SK-N-SH (cell line): Measurements from ENCODE around the gene ADGRA1. TPM values are rescaled to one million over a fixed set of nuclear protein-coding genes. Genes with fewer than 3 reads are reported as not detected.

Source experiments
- CTCF ChIA-PET: fragments of 300-600, 350-600 bp; formaldehyde crosslinking; extraction: SDS; loops from one replicate; lab custom pipeline; 2021; lab: Yijun Ruan, JAX
- POLR2A ChIA-PET: fragments of 350-600 bp; sonication (Branson Sonifier 250); formaldehyde crosslinking; extraction: SDS; loops from one replicate; lab custom pipeline; 2020; ENCODE audit warnings: antibody characterized with exemption, inconsistent platforms; lab: Yijun Ruan, JAX
- DNase-seq: peaks from one replicate; pipeline ENCODE4 v3.0.0; 2012
- H2AFZ ChIP-seq: fragments of 200-600 bp; sonication (generic); 2 replicates; pipeline ENCODE4 v1.8.1; 2016; ENCODE audit warnings: antibody characterized with exemption, mild to moderate bottlenecking, low read depth
- H3F3A ChIP-seq: fragments of 200-600 bp; sonication (generic); replicated peaks from 2 replicates; pipeline ENCODE3; 2016; ENCODE audit warnings: antibody characterized with exemption, mild to moderate bottlenecking; ENCODE audit not compliant: insufficient read depth
- H3K27ac ChIP-seq, 2 experiments: fragments of 200-500 bp in 1 of 2; fragments of 200-600 bp in 1 of 2; sonication (Bioruptor generic) in 1 of 2; sonication (generic), shearing (Covaris generic) in 1 of 2; 2 replicates each; pipeline versions ENCODE4 v1.5.1 to v1.6.1; 2014 to 2016; ENCODE audit warnings: low read depth in 2 of 2, inconsistent platforms in 1 of 2, low read length in 1 of 2, mild to moderate bottlenecking in 1 of 2, mixed read lengths in 1 of 2
- H3K27me3 ChIP-seq: fragments of 200-600 bp; sonication (generic), shearing (Covaris generic); 2 replicates; pipeline ENCODE4 v1.6.1; 2016; ENCODE audit warnings: mixed run types; ENCODE audit not compliant: insufficient read depth
- H3K36me3 ChIP-seq, 2 experiments: fragments of 200-500 bp in 1 of 2; fragments of 200-600 bp in 1 of 2; sonication (Bioruptor generic) in 1 of 2; sonication (generic) in 1 of 2; replicated peaks in 1 of 2; 2 replicates each; pipeline versions ENCODE3 to v1.5.1; 2014 to 2016; ENCODE audit warnings: low read length in 1 of 2, mild to moderate bottlenecking in 1 of 2; ENCODE audit not compliant: insufficient read depth in 2 of 2, control insufficient read depth in 1 of 2
- H3K4me1 ChIP-seq, 2 experiments: fragments of 200-500 bp in 1 of 2; fragments of 200-600 bp in 1 of 2; sonication (Bioruptor generic) in 1 of 2; sonication (generic), shearing (Covaris generic) in 1 of 2; 2 replicates each; pipeline versions ENCODE4 v1.5.1 to v1.6.1; 2014 to 2016; ENCODE audit warnings: low read depth in 1 of 2, low read length in 1 of 2, mixed run types in 1 of 2; ENCODE audit not compliant: insufficient read depth in 2 of 2, control insufficient read depth in 1 of 2
- H3K4me2 ChIP-seq: fragments of 200-600 bp; sonication (generic), shearing (Covaris generic); 2 replicates; pipeline ENCODE4 v1.6.1; 2017; ENCODE audit warnings: mixed run types
- H3K4me3 ChIP-seq, 2 experiments: fragments of 200-500 bp in 1 of 2; fragments of 200-600 bp in 1 of 2; sonication (Bioruptor generic) in 1 of 2; sonication (generic), shearing (Covaris generic) in 1 of 2; 2 replicates each; pipeline versions ENCODE4 v1.5.1 to v1.8.1; 2014 to 2016; ENCODE audit warnings: low read depth in 2 of 2, inconsistent platforms in 1 of 2, low read length in 1 of 2, mild to moderate bottlenecking in 1 of 2, mixed read lengths in 1 of 2, moderate library complexity in 1 of 2
- H3K79me2 ChIP-seq: fragments of 200-600 bp; sonication (generic); 2 replicates; pipeline ENCODE4 v1.8.1; 2017; ENCODE audit warnings: mild to moderate bottlenecking; ENCODE audit not compliant: insufficient read depth
- H3K9ac ChIP-seq: fragments of 200-600 bp; sonication (generic); 2 replicates; pipeline ENCODE4 v1.6.1; 2017; ENCODE audit warnings: mixed run types
- H3K9me2 ChIP-seq: fragments of 200-600 bp; sonication (generic); 2 replicates; pipeline ENCODE4 v1.6.1; 2017; ENCODE audit warnings: mixed run types
- H3K9me3 ChIP-seq: fragments of 200-600 bp; sonication (generic); 2 replicates; pipeline ENCODE4 v1.6.1; 2017; ENCODE audit warnings: mixed run types, mild to moderate bottlenecking, moderate library complexity
- H4K20me1 ChIP-seq: fragments of 200-600 bp; sonication (generic); 2 replicates; pipeline ENCODE4 v1.6.1; 2017; ENCODE audit warnings: mild to moderate bottlenecking, mixed run types; ENCODE audit not compliant: insufficient read depth
- CHD2 ChIP-seq: fragments of 150-350 bp; IDR thresholded peaks from 2 replicates; pipeline ENCODE4 v1.6.1; 2018; ENCODE audit warnings: low read length; ENCODE audit not compliant: partially characterized antibody
- CTCF ChIP-seq: fragments of 200-600 bp; sonication (generic); IDR thresholded peaks from 2 replicates; pipeline ENCODE4 v1.6.1; 2017; ENCODE audit warnings: antibody characterized with exemption, mild to moderate bottlenecking, moderate library complexity
- ELF1 ChIP-seq: IDR thresholded peaks from 2 replicates; pipeline ENCODE4 v1.4.0; 2012
- EZH2phosphoT487 ChIP-seq: fragments of 200-600 bp; sonication (generic); IDR thresholded peaks from 2 replicates; pipeline ENCODE4 v1.6.1; 2017; ENCODE audit warnings: low read depth, mixed run types, mild to moderate bottlenecking, antibody characterized with exemption, moderate library complexity, borderline replicate concordance
- GATA2 ChIP-seq: sonication (generic); formaldehyde crosslinking; IDR thresholded peaks from 2 replicates; pipeline ENCODE4 v1.5.0; 2020; ENCODE audit warnings: mild to moderate bottlenecking, missing genetic modification reagents
- IRF3 ChIP-seq: fragments of 150-350 bp; IDR thresholded peaks from 2 replicates; pipeline ENCODE4 v1.6.1; 2016; ENCODE audit warnings: mild to moderate bottlenecking, low read depth, low read length
- JUND ChIP-seq: IDR thresholded peaks from 2 replicates; pipeline ENCODE4 v1.4.0; 2012
- MEF2A ChIP-seq: IDR thresholded peaks from 2 replicates; pipeline ENCODE4 v1.4.0; 2012; ENCODE audit warnings: low read depth, borderline replicate concordance
- NFIC ChIP-seq: IDR thresholded peaks from 2 replicates; pipeline ENCODE4 v1.4.0; 2012; ENCODE audit warnings: borderline replicate concordance
- NRF1 ChIP-seq: IDR thresholded peaks from 2 replicates; pipeline ENCODE4 v1.6.1; 2012; ENCODE audit warnings: low read depth, mild to moderate bottlenecking, low read length
- PBX3 ChIP-seq: IDR thresholded peaks from 2 replicates; pipeline ENCODE4; 2012
- SIN3A ChIP-seq: IDR thresholded peaks from 2 replicates; pipeline ENCODE4 v1.6.1; 2012; ENCODE audit warnings: low read depth, mild to moderate bottlenecking, low read length, moderate library complexity, borderline replicate concordance
- TCF12 ChIP-seq: IDR thresholded peaks from 2 replicates; pipeline ENCODE4 v1.4.0; 2012
- ZBTB33 ChIP-seq: IDR thresholded peaks from 2 replicates; pipeline ENCODE4 v1.4.0; 2012; ENCODE audit warnings: low read depth, borderline replicate concordance
- WGBS: methylation state at CpG from one replicate; pipeline ENCODE4 v1.1.6; 2017; ENCODE audit warnings: low lambda C conversion rate; 5-methylcytosine and 5-hydroxymethylcytosine counted together
- polyA plus RNA-seq, 3 experiments: library from polyadenylated mRNA; depleted of rRNA; stranded (reverse); fragments of >200 nt; gene quantifications; 2 replicates each; pipeline ENCODE4 v1.2.3, GENCODE V29; 2012
- TF ChIP-seq, protein P1 (sequence below): IDR thresholded peaks from 2 replicates; pipeline ENCODE4 v1.4.0; 2012; ENCODE audit warnings: low read depth, borderline replicate concordance

ADGRA1 gene
- polyA plus RNA-seq, 1 of the 3 experiments (the other 2 are of a cell fraction), result not detected

DNA sequence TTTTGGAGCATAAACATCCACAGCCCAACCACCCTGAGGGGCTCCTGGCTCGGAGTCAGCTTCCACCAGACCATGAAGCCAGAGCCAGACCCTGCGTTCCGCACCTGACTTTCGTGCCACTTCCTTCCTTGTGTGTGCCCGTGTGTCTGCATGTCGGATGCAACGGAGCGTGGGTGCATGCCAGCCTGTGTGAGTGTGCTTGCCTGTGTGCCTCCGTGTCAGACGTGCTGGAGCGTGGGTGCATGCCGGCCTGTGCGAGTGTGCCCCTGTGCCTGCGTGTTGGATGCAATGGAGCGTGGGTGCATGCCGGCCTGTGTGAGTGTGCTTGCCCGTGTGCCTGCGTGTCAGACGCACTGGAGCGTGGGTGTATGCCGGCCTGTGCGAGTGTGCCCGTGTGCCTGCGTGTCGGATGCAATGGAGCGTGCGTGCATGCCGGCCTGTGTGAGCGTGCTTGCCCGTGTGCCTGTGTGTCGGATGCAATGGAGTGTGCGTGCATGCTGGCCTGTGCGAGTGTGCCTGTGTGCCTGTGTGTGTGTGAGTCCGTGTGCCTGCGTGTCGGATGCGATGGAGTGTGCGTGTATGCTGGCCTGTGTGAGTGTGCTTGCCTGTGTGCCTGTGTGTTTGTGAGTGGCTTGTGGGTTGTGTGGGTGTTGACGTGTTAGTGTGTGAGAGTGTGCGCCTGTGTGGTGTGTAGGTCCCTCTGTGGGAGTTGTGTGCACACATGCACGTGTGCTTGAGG, 44.2 kb downstream of the ADGRA1 start (continued):
- TF ChIP-seq IRF3 (no peak), MEF2A (no peak), ZBTB33 (no peak), ELF1 (no peak), SIN3A (no peak), NRF1 (no peak), PBX3 (no peak), JUND (no peak), CHD2 (no peak), EZH2phosphoT487 (no peak)

DNA sequence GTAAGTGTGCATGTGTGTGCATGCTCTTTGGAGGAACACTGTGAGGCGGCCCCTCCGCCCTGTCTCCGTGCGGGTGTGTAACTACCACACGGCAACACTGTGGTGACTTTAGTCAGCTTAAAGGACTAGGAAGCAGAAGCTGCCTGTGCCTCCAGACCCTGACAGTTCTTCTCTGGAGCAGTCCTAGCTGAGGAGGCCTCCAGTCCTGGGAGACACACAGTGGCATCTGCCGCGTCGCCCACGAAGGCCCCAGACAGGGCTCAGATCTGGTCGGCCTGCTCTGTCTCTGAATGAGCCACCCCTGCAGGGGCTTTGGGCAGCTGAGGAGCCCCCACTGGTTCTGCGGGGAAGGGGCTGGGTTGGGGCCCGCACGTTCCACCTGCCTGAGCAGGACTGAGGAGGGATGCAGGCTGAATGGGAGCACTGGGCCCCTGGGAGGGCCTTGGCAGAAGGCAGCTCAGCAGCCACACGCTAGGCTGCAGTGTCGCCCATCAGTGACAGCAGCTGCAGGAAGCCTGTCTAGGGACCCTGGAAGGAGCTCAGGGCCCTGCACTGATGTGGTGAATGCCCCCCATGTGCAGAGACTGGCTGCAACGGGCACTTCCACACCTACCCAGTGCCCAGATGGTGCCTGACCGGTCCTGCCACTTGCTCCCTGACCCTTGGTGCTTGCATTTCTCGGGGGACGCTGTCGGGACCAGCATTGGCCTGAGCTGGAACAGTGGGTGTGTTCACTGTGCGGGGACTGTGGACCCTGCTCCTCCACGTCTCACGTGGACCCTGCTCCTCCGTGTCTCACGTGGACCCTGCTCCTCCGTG, 45.0 kb downstream of the ADGRA1 start:
- Histone ChIP-seq H3K9ac (no peak overlapping the region), H3K4me1 (no peaks in the 10 kb centered on the region), H2AFZ (no peak overlapping the region), H3F3A (no peaks in the 10 kb centered on the region), H3K36me3 (no peaks in the 10 kb centered on the region), H3K79me2 (no peaks in the 10 kb centered on the region), H3K4me2 (no peak overlapping the region), H3K27ac (no peak overlapping the region), H3K27me3 (no peaks in the 10 kb centered on the region), H3K9me3 (no peaks in the 10 kb centered on the region), H3K4me3 (no peak overlapping the region), H3K9me2 (no peaks in the 10 kb centered on the region), H4K20me1 (no peaks in the 10 kb centered on the region)
- ChIA-PET POLR2A (no interaction called here), CTCF (interaction anchor here (0.9 to 2.9 kb wide), 2 partner anchors 9 to 11 kb away, joined by 4 to 11 read pairs; no protein-coding TSS in a partner anchor)
- no peak for TF ChIP-seq GATA2
- TF ChIP-seq TCF12, result no peak
- TF ChIP-seq CTCF, result no peak
- TF ChIP-seq, protein P1, sequence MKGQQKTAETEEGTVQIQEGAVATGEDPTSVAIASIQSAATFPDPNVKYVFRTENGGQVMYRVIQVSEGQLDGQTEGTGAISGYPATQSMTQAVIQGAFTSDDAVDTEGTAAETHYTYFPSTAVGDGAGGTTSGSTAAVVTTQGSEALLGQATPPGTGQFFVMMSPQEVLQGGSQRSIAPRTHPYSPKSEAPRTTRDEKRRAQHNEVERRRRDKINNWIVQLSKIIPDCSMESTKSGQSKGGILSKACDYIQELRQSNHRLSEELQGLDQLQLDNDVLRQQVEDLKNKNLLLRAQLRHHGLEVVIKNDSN, result no peak
- TF ChIP-seq ZBTB33, result no peak
- TF ChIP-seq NFIC, result no peak
- WGBS, result 77% methylated on average over 15 of the region's 26 CpGs
- DNase-seq, result peak; percentile 30
